SK-N-SH (cell line): ENCODE measurements around the gene CSRP2. TPM values are rescaled to one million over a fixed set of nuclear protein-coding genes. Genes with fewer than 3 reads are reported as not detected.

Experiments
- CTCF ChIA-PET: fragments of 300-600, 350-600 bp; formaldehyde crosslinking; extraction: SDS; loops from one replicate; lab custom pipeline; 2021; lab: Yijun Ruan, JAX
- POLR2A ChIA-PET: fragments of 350-600 bp; sonication (Branson Sonifier 250); formaldehyde crosslinking; extraction: SDS; loops from one replicate; lab custom pipeline; 2020; ENCODE audit warnings: antibody characterized with exemption, inconsistent platforms; lab: Yijun Ruan, JAX
- DNase-seq: peaks from one replicate; pipeline ENCODE4 v3.0.0; 2012
- H2AFZ ChIP-seq: fragments of 200-600 bp; sonication (generic); 2 replicates; pipeline ENCODE4 v1.8.1; 2016; ENCODE audit warnings: antibody characterized with exemption, mild to moderate bottlenecking, low read depth
- H3F3A ChIP-seq: fragments of 200-600 bp; sonication (generic); replicated peaks from 2 replicates; pipeline ENCODE3; 2016; ENCODE audit warnings: antibody characterized with exemption, mild to moderate bottlenecking; ENCODE audit not compliant: insufficient read depth
- H3K27ac ChIP-seq, 2 experiments: fragments of 200-500 bp in 1 of 2; fragments of 200-600 bp in 1 of 2; sonication (Bioruptor generic) in 1 of 2; sonication (generic), shearing (Covaris generic) in 1 of 2; 2 replicates each; pipeline versions ENCODE4 v1.5.1 to v1.6.1; 2014 to 2016; ENCODE audit warnings: low read depth in 2 of 2, inconsistent platforms in 1 of 2, low read length in 1 of 2, mild to moderate bottlenecking in 1 of 2, mixed read lengths in 1 of 2
- H3K27me3 ChIP-seq: fragments of 200-600 bp; sonication (generic), shearing (Covaris generic); 2 replicates; pipeline ENCODE4 v1.6.1; 2016; ENCODE audit warnings: mixed run types; ENCODE audit not compliant: insufficient read depth
- H3K36me3 ChIP-seq, 2 experiments: fragments of 200-500 bp in 1 of 2; fragments of 200-600 bp in 1 of 2; sonication (Bioruptor generic) in 1 of 2; sonication (generic) in 1 of 2; replicated peaks in 1 of 2; 2 replicates each; pipeline versions ENCODE3 to v1.5.1; 2014 to 2016; ENCODE audit warnings: low read length in 1 of 2, mild to moderate bottlenecking in 1 of 2; ENCODE audit not compliant: insufficient read depth in 2 of 2, control insufficient read depth in 1 of 2
- H3K4me1 ChIP-seq, 2 experiments: fragments of 200-500 bp in 1 of 2; fragments of 200-600 bp in 1 of 2; sonication (Bioruptor generic) in 1 of 2; sonication (generic), shearing (Covaris generic) in 1 of 2; 2 replicates each; pipeline versions ENCODE4 v1.5.1 to v1.6.1; 2014 to 2016; ENCODE audit warnings: low read depth in 1 of 2, low read length in 1 of 2, mixed run types in 1 of 2; ENCODE audit not compliant: insufficient read depth in 2 of 2, control insufficient read depth in 1 of 2
- H3K4me2 ChIP-seq: fragments of 200-600 bp; sonication (generic), shearing (Covaris generic); 2 replicates; pipeline ENCODE4 v1.6.1; 2017; ENCODE audit warnings: mixed run types
- H3K4me3 ChIP-seq, 2 experiments: fragments of 200-500 bp in 1 of 2; fragments of 200-600 bp in 1 of 2; sonication (Bioruptor generic) in 1 of 2; sonication (generic), shearing (Covaris generic) in 1 of 2; 2 replicates each; pipeline versions ENCODE4 v1.5.1 to v1.8.1; 2014 to 2016; ENCODE audit warnings: low read depth in 2 of 2, inconsistent platforms in 1 of 2, low read length in 1 of 2, mild to moderate bottlenecking in 1 of 2, mixed read lengths in 1 of 2, moderate library complexity in 1 of 2
- H3K79me2 ChIP-seq: fragments of 200-600 bp; sonication (generic); 2 replicates; pipeline ENCODE4 v1.8.1; 2017; ENCODE audit warnings: mild to moderate bottlenecking; ENCODE audit not compliant: insufficient read depth
- H3K9ac ChIP-seq: fragments of 200-600 bp; sonication (generic); 2 replicates; pipeline ENCODE4 v1.6.1; 2017; ENCODE audit warnings: mixed run types
- H3K9me2 ChIP-seq: fragments of 200-600 bp; sonication (generic); 2 replicates; pipeline ENCODE4 v1.6.1; 2017; ENCODE audit warnings: mixed run types
- H3K9me3 ChIP-seq: fragments of 200-600 bp; sonication (generic); 2 replicates; pipeline ENCODE4 v1.6.1; 2017; ENCODE audit warnings: mixed run types, mild to moderate bottlenecking, moderate library complexity
- H4K20me1 ChIP-seq: fragments of 200-600 bp; sonication (generic); 2 replicates; pipeline ENCODE4 v1.6.1; 2017; ENCODE audit warnings: mild to moderate bottlenecking, mixed run types; ENCODE audit not compliant: insufficient read depth
- CTCF ChIP-seq: fragments of 200-600 bp; sonication (generic); IDR thresholded peaks from 2 replicates; pipeline ENCODE4 v1.6.1; 2017; ENCODE audit warnings: antibody characterized with exemption, mild to moderate bottlenecking, moderate library complexity
- EP300 ChIP-seq, 2 experiments: IDR thresholded peaks; 2 replicates each; pipeline versions ENCODE4 v1.4.0 to v1.6.1; 2012; ENCODE audit warnings: borderline replicate concordance in 1 of 2, low read depth in 1 of 2, low read length in 1 of 2
- EZH2phosphoT487 ChIP-seq: fragments of 200-600 bp; sonication (generic); IDR thresholded peaks from 2 replicates; pipeline ENCODE4 v1.6.1; 2017; ENCODE audit warnings: low read depth, mixed run types, mild to moderate bottlenecking, antibody characterized with exemption, moderate library complexity, borderline replicate concordance
- FOSL2 ChIP-seq: IDR thresholded peaks from 2 replicates; pipeline ENCODE4 v1.4.0; 2012; ENCODE audit warnings: low read depth, mild to moderate bottlenecking, moderate library complexity, borderline replicate concordance
- FOXJ3 ChIP-seq: sonication (generic); formaldehyde crosslinking; IDR thresholded peaks from 2 replicates; pipeline ENCODE4 v1.5.1; 2020; ENCODE audit warnings: mild to moderate bottlenecking, missing genetic modification reagents
- MAX ChIP-seq: IDR thresholded peaks from 2 replicates; pipeline ENCODE4 v1.4.0; 2012; ENCODE audit warnings: low read depth
- MEF2A ChIP-seq: IDR thresholded peaks from 2 replicates; pipeline ENCODE4 v1.4.0; 2012; ENCODE audit warnings: low read depth, borderline replicate concordance
- MXI1 ChIP-seq: IDR thresholded peaks from 2 replicates; pipeline ENCODE4 v1.6.1; 2012; ENCODE audit warnings: mild to moderate bottlenecking, low read depth, low read length, improper control_type of control experiment
- NFIC ChIP-seq: IDR thresholded peaks from 2 replicates; pipeline ENCODE4 v1.4.0; 2012; ENCODE audit warnings: borderline replicate concordance
- NRF1 ChIP-seq: IDR thresholded peaks from 2 replicates; pipeline ENCODE4 v1.6.1; 2012; ENCODE audit warnings: low read depth, mild to moderate bottlenecking, low read length
- POLR2AphosphoS5 ChIP-seq: IDR thresholded peaks from 2 replicates; pipeline ENCODE4 v1.6.1; 2012; ENCODE audit warnings: low read depth, low read length
- RCOR1 ChIP-seq: fragments of 150-350 bp; IDR thresholded peaks from 2 replicates; pipeline ENCODE4 v1.6.1; 2017; ENCODE audit warnings: antibody characterized with exemption, low read length
- RXRA ChIP-seq: IDR thresholded peaks from 2 replicates; pipeline ENCODE4 v1.4.0; 2012; ENCODE audit warnings: low read depth, mild to moderate bottlenecking, borderline replicate concordance
- TEAD4 ChIP-seq: IDR thresholded peaks from 2 replicates; pipeline ENCODE4 v1.4.0; 2012; ENCODE audit warnings: mild to moderate bottlenecking, borderline replicate concordance; ENCODE audit not compliant: insufficient read depth
- USF2 ChIP-seq: fragments of 150-350 bp; IDR thresholded peaks from 2 replicates; pipeline ENCODE4 v1.6.1; 2017; ENCODE audit warnings: antibody characterized with exemption, low read length, low read depth, borderline replicate concordance
- YY1 ChIP-seq: IDR thresholded peaks from 2 replicates; pipeline ENCODE4 v1.4.0; 2012; ENCODE audit warnings: low read depth, mild to moderate bottlenecking
- WGBS: methylation state at CpG from one replicate; pipeline ENCODE4 v1.1.6; 2017; ENCODE audit warnings: low lambda C conversion rate; 5-methylcytosine and 5-hydroxymethylcytosine counted together
- polyA plus RNA-seq, 3 experiments: library from polyadenylated mRNA; depleted of rRNA; stranded (reverse); fragments of >200 nt; gene quantifications; 2 replicates each; pipeline ENCODE4 v1.2.3, GENCODE V29; 2012

The CSRP2 gene
- polyA plus RNA-seq, 1 of the 3 experiments (the other 2 are of a cell fraction), result 87.6 TPM

- no peak for DNase-seq
- no peak overlapping the region for H3K9ac ChIP-seq
- no peak for TF ChIP-seq CTCF
- peaks cover 0 to 2% of the 10 kb centered on the region in 2 experiments; a peak in 2 of 4 replicates for H3K4me1 ChIP-seq
- H3K9me3 ChIP-seq, result no peaks in the 10 kb centered on the region; the same call in 1 of the 2 replicates
- WGBS, result 89% methylated on average over 2 of the region's 2 CpGs
- ChIA-PET POLR2A (no interaction called here), CTCF (interaction anchor here (0.9 kb wide), 1 partner anchor 111 kb away, joined by 3 read pairs; no protein-coding TSS in a partner anchor)
- no peaks in the 10 kb centered on the region for H3K9me2 ChIP-seq
- no peaks in the 10 kb centered on the region for H3K36me3 ChIP-seq
- no peak overlapping the region for H3K4me3 ChIP-seq
- H4K20me1 ChIP-seq, result no peaks in the 10 kb centered on the region
- no peaks in the 10 kb centered on the region for H3K79me2 ChIP-seq
- no peak overlapping the region for H3K27ac ChIP-seq
- H3K27me3 ChIP-seq, result no peaks in the 10 kb centered on the region
- no peak overlapping the region for H2AFZ ChIP-seq
- no peaks in the 10 kb centered on the region for H3F3A ChIP-seq
- H3K4me2 ChIP-seq, result no peak overlapping the region
Observed at GRCh38 chr12:76899522-76899921, 20.7 kb upstream of the CSRP2 start.

GRCh38 chr12:76898442-76898841 lies 19.6 kb upstream of the CSRP2 start:
- Histone ChIP-seq H3K4me3 (no peak overlapping the region), H3K79me2 (no peaks in the 10 kb centered on the region), H3K4me1 (peaks cover 0 to 2% of the 10 kb centered on the region in 2 experiments; a peak in 2 of 4 replicates), H3K4me2 (no peak overlapping the region), H2AFZ (0 out of 2 replicates have a peak overlapping the region, but pooled peaks have one; percentile 5), H3K9me2 (no peaks in the 10 kb centered on the region), H4K20me1 (no peaks in the 10 kb centered on the region), H3K9me3 (peaks cover 4% of the 10 kb centered on the region), H3K27me3 (no peaks in the 10 kb centered on the region), H3K36me3 (no peaks in the 10 kb centered on the region), H3K27ac (no peak overlapping the region; a peak in 1 of 4 replicates), H3K9ac (no peak overlapping the region), H3F3A (no peaks in the 10 kb centered on the region)
- TF ChIP-seq USF2 (no peak), RCOR1 (no peak), YY1 (no peak), MEF2A (no peak), TEAD4 (no peak), RXRA (no peak), MAX (no peak), FOXJ3 (CRISPR knock-in tag) (no peak), EZH2phosphoT487 (no peak), EP300 (IDR thresholded peaks at IDR 0.05; ENCODE audit: borderline replicate concordance in 1 of 2, low read depth in 1 of 2, low read length in 1 of 2) (no peak), NRF1 (no peak), FOSL2 (no peak), MXI1 (no peak), POLR2AphosphoS5 (no peak), NFIC (no peak)
- WGBS, result 89% methylated on average over 1 of the region's 1 CpG
- ChIA-PET CTCF (no interaction called here), POLR2A (no interaction called here)
- no peak for DNase-seq
